ENCODE results near the gene ZIC5.

ZIC5 gene

GRCh38 chr13:99995589-99996380 lies 24.2 kb upstream of the ZIC5 start:
- Histone ChIP-seq H2AFZ (ENCODE audit: low read length) (no peak overlapping the region), H4K20me1 (ENCODE audit: insufficient read depth, low read length) (no peaks in the 10 kb centered on the region), H3K36me3 (ENCODE audit: insufficient read depth, low read length) (no peaks in the 10 kb centered on the region), H3K4me3 (ENCODE audit: low read depth, low read length, poor library complexity, severe bottlenecking) (no peak overlapping the region), H3K27me3 (ENCODE audit: insufficient read depth, low read length) (peaks cover 6% of the 10 kb centered on the region; the same call in 1 of the 2 replicates), H3K79me2 (ENCODE audit: insufficient read depth, low read length) (no peaks in the 10 kb centered on the region), H3K9me2 (ENCODE audit: low read depth, low read length) (no peaks in the 10 kb centered on the region), H3K4me2 (ENCODE audit: low read length) (no peak overlapping the region), H3K27ac (ENCODE audit: low read depth, low read length, poor library complexity, severe bottlenecking) (no peak overlapping the region), H3K4me1 (ENCODE audit: insufficient read depth, low read length, severe bottlenecking) (no peaks in the 10 kb centered on the region), H3K9ac (ENCODE audit: low read length) (no peak overlapping the region), H3K9me3 (ENCODE audit: low read length) (no peaks in the 10 kb centered on the region), H3F3A (ENCODE audit: insufficient read depth, low read length) (no peaks in the 10 kb centered on the region)
- TF ChIP-seq CTCF (IDR thresholded peaks at IDR 0.05; ENCODE audit: low read length) (no peak), EZH2 (IDR thresholded peaks at IDR 0.05; ENCODE audit: borderline replicate concordance, low read length) (no peak)

- Histone ChIP-seq H3K27ac (ENCODE audit: low read depth, low read length, poor library complexity, severe bottlenecking) (no peak overlapping the region), H3K9ac (ENCODE audit: low read length) (no peak overlapping the region), H3K36me3 (ENCODE audit: insufficient read depth, low read length) (no peaks in the 10 kb centered on the region), H3K79me2 (ENCODE audit: insufficient read depth, low read length) (no peaks in the 10 kb centered on the region), H3K4me3 (ENCODE audit: low read depth, low read length, poor library complexity, severe bottlenecking) (no peak overlapping the region), H3F3A (ENCODE audit: insufficient read depth, low read length) (no peaks in the 10 kb centered on the region), H4K20me1 (ENCODE audit: insufficient read depth, low read length) (no peaks in the 10 kb centered on the region), H3K9me2 (ENCODE audit: low read depth, low read length) (no peaks in the 10 kb centered on the region), H3K4me1 (ENCODE audit: insufficient read depth, low read length, severe bottlenecking) (no peaks in the 10 kb centered on the region), H3K4me2 (ENCODE audit: low read length) (no peak overlapping the region), H3K9me3 (ENCODE audit: low read length) (no peaks in the 10 kb centered on the region), H3K27me3 (ENCODE audit: insufficient read depth, low read length) (peaks cover 6% of the 10 kb centered on the region; the same call in 1 of the 2 replicates), H2AFZ (ENCODE audit: low read length) (no peak overlapping the region)
- TF ChIP-seq CTCF (IDR thresholded peaks at IDR 0.05; ENCODE audit: low read length) (no peak), EZH2 (IDR thresholded peaks at IDR 0.05; ENCODE audit: borderline replicate concordance, low read length) (no peak)
Observed at GRCh38 chr13:99995104-99995588, 23.6 kb upstream of the ZIC5 start.

GRCh38 chr13:99994638-99995020 lies 23.1 kb upstream of the ZIC5 start:
- H3K4me2 ChIP-seq (ENCODE audit: low read length): no peak overlapping the region
- TF ChIP-seq EZH2 (IDR thresholded peaks at IDR 0.05; ENCODE audit: borderline replicate concordance, low read length): no peak
- no peak for TF ChIP-seq CTCF (IDR thresholded peaks at IDR 0.05; ENCODE audit: low read length)
- no peaks in the 10 kb centered on the region for H3K9me2 ChIP-seq (ENCODE audit: low read depth, low read length)
- H3K79me2 ChIP-seq (ENCODE audit: insufficient read depth, low read length): no peaks in the 10 kb centered on the region
- no peak overlapping the region for H3K9ac ChIP-seq (ENCODE audit: low read length)
- no peaks in the 10 kb centered on the region for H4K20me1 ChIP-seq (ENCODE audit: insufficient read depth, low read length)
- no peaks in the 10 kb centered on the region for H3F3A ChIP-seq (ENCODE audit: insufficient read depth, low read length)
- no peak overlapping the region for H3K4me3 ChIP-seq (ENCODE audit: low read depth, low read length, poor library complexity, severe bottlenecking)
- H3K27me3 ChIP-seq (ENCODE audit: insufficient read depth, low read length): peaks cover 11% of the 10 kb centered on the region; the same call in 1 of the 2 replicates
- H3K9me3 ChIP-seq (ENCODE audit: low read length): no peaks in the 10 kb centered on the region
- H3K4me1 ChIP-seq (ENCODE audit: insufficient read depth, low read length, severe bottlenecking): no peaks in the 10 kb centered on the region
- no peak overlapping the region for H2AFZ ChIP-seq (ENCODE audit: low read length)
- no peaks in the 10 kb centered on the region for H3K36me3 ChIP-seq (ENCODE audit: insufficient read depth, low read length)
- H3K27ac ChIP-seq (ENCODE audit: low read depth, low read length, poor library complexity, severe bottlenecking): no peak overlapping the region

Measured in OCI-LY1 (cell line).